CD4-positive, alpha-beta T cell treated with Interleukin-12 subunit alpha and Interleukin-12 subunit beta, for 1 hour (primary cell): ENCODE results near the gene CEP112.
A peak's percentile ranks its signal among the peaks of the same experiment; 100 is the strongest.
"Not testable (repeated sequence)": the region's sequence is repeated elsewhere in the genome, so short reads cannot be mapped to it uniquely, and the experiment has no call there.

Experiments used
- DNase-seq: peaks from one replicate; pipeline ENCODE4 v3.0.0-alpha.2; 2020

CEP112 gene

DNA sequence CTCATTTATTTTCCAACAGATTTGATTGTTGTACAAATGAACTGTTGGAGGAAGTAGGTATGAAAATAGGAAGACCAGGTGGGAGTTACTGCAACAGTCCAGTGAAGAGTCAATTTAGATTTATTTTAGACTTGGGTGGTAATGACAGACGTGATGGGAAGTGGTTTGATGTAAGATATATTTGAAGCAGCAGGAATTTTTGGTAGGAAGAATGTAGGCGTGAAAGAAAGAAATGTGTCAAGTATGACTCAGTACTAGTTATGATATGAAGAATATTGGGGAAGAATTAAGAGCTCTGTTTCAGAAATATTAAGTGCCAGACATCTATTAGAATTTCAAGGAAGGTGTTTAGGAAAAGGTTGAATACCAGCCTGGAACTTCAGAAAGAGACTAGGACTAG lies 382.6 kb downstream of the CEP112 start:
- DNase-seq = no peak

GRCh38 chr17:65808566-65808965 lies 383.4 kb downstream of the CEP112 start:
- not testable (repeated sequence) for DNase-seq

DNA sequence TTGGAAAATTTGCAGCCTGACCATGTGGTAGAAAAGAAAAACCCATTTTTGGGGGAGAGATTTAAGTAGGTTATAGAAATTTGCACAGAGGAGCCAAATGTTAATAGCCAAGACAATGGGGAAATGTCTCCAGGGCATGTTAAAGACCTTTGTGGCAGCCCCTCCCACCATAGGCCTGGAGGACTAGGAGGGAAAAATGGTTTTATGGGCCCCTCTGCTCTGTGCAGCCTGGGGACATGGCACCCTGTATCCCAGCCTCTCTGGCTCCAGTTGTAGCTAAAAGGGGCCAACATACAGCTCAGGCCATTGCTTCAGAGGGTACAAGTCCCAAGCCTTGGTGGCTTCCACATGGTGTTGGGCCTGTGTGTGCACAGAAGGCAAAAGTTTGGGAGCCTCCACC lies 384.6 kb downstream of the CEP112 start:
- no peak for DNase-seq

DNA sequence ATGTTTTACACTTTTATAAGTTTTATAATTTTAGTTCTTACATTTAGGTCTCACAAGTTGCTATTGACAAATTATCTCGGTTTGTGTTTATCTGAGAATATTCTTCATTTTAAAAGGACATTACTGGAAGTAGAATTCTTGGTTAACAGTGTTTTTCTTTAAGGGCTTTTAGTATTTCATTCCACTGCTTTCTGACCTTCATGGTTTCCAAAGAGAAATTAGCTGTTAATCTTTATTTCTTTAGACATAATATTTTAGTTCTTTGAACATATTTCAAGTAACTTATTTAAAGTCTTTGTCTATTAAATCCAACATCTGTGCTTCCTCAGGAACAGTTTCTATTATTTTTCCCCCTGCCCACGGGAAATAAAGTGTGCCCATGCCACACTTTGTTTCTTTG lies 390.4 kb downstream of the CEP112 start:
- DNase-seq = no peak

- no peak for DNase-seq
These were observed 391.3 kb downstream of the CEP112 start for GRCh38 chr17:65800655-65801054.

GRCh38 chr17:65799869-65800268 lies 392.1 kb downstream of the CEP112 start:
- no peak for DNase-seq

DNA sequence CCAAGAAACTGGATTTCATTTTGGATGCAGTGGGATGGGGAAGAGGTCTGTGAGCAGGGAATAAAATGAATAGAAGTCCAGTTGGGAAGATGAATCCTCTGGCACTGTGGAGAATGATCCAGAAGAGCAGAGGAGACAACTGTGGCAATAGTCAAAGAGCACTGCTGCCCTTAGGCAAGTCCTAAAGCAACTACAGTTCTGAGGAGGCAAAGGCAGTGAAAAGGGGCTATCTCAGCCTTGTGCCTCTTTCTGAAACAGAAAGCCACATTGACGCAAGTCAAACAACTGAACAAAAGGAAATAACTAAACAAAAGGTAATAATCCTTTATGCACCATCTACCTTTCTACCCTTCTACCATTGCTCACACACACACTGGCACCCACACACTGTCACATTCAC lies 392.5 kb downstream of the CEP112 start:
- no peak for DNase-seq

DNA sequence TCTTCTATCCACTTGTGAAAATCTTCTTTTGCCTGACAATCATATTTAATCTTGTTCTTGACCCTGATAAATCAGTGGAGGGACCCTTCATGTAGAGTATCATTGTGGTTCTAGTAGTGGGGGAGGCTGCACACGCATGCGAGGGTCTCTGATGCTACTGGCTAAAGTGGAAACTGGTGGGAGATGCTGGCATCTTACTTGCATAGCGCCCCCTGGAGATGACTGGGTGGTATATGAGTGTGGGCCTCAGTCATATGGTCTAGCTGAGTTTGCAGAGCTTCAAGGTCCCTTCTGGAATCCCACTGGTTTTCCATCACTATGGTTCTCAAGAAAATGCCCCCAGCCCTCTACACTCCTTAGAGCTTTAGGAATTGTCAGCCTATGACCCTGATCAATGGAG lies 394.1 kb downstream of the CEP112 start:
- DNase-seq = peak; percentile 11

DNA sequence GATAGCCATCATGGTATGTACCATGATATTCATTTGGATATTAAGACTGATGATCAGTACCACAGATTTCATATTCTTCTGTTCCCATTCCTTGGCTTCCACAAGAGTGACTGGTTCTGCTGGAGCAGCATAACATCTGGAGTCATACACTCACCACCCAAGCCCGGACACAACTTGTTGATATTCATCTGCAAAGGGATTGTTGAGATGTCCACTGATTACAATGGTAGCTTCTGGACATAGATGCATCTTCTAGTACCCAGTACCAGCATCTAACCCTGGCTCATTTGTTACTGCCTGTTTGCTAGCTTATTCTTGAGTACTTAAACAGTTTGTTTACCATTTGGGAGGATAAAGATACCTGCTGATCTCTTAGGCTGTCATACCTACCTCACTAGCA lies 394.8 kb downstream of the CEP112 start:
- no peak for DNase-seq

DNA sequence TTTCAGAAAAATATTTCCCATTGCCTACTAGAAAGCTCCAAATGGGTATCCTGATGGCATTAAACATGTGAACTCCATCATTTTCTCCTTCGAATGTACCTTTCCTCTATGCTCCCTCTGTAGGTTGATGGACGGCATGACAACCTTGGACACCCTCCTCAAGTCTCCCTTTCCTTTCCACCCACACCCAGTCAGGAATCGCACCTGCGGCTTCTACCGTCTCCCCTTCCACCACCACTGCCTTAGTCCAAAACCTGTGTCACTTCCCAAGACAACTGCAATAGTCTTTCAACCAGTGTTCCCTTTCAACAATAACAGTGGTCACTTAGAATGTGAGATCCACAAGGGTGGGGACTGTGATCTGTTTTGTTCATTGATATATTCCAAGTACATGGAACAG lies 397.4 kb downstream of the CEP112 start:
- peak; percentile 12 for DNase-seq

DNA sequence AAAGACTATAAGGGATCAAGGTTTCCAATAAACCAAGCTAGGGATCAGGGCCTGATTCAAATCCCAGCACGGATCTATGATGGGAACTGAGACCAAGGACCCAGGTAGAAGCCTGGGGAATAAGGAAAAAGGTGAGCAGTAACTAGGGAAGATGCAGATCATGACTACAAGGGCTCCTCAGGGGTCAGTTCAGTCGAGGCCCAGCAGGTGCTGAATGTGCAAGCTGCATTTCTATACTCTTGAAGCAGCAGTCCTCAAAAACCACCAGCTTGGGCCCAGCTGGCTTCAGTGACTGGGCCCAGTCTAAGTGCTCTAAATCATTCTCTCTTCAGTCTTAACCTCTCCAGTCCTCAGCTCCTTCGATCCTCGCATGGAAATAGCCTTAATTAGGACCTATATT lies 401.7 kb downstream of the CEP112 start:
- DNase-seq = no peak

- DNase-seq = no peak
These were observed 404.4 kb downstream of the CEP112 start for GRCh38 chr17:65787503-65787902.

- DNase-seq = no peak
These were observed 405.5 kb downstream of the CEP112 start for GRCh38 chr17:65786479-65786878.

DNA sequence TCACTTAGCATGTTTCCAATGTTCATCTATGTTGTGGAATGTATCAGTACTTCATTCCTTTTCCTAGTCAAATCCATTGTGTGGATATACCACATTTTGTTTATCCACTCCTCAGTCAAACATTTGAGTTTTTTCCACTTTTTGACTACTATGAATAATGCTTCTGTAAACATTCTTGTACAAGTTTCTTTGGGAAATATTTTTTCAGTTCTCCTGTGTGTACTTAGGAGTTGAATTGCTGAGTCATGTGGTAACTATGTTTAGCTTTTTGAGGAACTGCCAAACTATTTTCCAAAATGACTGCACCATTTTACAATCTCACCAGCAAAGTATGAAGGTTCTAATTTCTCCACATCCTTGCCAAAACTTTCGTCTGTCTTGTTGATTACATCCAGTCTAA lies 406.8 kb downstream of the CEP112 start:
- no peak for DNase-seq

- DNase-seq = no peak
These were observed 408.0 kb downstream of the CEP112 start for GRCh38 chr17:65783845-65784334.

- not testable (repeated sequence) for DNase-seq
These were observed 409.7 kb downstream of the CEP112 start for GRCh38 chr17:65782104-65782706.

- DNase-seq = no peak
These were observed 411.8 kb downstream of the CEP112 start for GRCh38 chr17:65780111-65780510.

- DNase-seq = no peak
These were observed 415.0 kb downstream of the CEP112 start for GRCh38 chr17:65776890-65777289.

- DNase-seq = no peak
These were observed 417.1 kb downstream of the CEP112 start for GRCh38 chr17:65774787-65775186.

DNA sequence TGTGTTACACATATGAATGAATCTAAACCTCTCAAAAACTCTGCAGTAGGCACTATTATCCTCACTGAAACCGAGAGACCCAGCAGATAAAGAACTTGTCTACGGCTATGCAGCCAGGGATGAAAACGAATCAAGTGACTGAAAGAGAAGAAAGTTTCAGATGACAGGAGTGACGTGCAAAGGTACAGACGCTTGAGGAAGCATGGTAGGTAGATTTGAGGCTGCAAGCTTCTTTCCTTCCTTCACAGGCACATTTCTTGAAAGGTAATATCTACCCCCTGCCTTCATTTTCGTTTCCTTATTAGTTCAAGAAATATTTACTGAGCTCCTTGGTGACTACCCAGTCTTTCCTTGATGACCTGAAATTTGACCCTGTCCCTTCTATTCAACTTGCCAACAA lies 418.9 kb downstream of the CEP112 start:
- no peak for DNase-seq

DNA sequence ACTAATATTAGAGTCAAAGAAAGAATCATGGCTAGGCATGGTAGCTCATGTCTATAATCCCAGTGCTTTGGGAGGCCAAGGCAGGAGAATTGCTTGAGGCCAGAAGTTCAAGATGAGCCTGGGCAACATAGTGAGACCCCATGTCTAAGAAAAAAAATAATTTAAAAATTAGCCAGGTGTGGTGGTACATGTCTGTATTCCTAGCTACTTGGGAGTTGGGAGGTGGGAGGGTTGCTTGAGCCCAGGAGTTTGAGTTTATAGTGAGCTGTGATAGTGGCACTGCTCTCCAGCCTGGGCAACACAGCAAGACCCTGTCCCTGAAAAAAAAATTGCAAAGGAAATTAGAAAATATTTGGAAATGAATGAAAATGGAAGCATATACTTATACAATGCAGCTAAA lies 420.2 kb downstream of the CEP112 start:
- no peak for DNase-seq

- DNase-seq = no peak
These were observed 428.1 kb downstream of the CEP112 start for GRCh38 chr17:65763786-65764185.

GRCh38 chr17:65762973-65763372 lies 429.0 kb downstream of the CEP112 start:
- DNase-seq = no peak

GRCh38 chr17:65759532-65759931 lies 432.4 kb downstream of the CEP112 start:
- DNase-seq = no peak

- DNase-seq = no peak
These were observed 435.2 kb downstream of the CEP112 start for GRCh38 chr17:65756760-65757159.

DNA sequence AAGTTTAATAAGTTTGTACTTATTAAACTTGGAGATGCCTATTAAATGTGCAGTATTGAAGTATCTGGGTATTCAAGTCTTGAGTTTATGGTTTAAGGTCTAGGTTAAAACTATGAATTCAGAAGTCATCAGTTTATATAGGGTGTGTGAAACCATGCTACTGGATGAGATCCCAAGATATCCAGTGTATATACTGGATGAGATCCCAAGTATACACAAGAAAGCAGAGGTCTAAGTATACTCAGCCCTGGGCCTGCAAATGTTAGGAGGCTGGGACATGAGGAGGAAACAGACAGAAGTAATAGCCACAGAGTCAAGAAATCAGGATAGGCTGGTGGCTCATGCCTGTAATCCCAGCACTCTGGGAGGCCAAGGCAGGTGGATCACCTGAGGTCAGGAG lies 436.1 kb downstream of the CEP112 start:
- no peak for DNase-seq
